Heart right ventricle (tissue), 16 donors: ENCODE results near the gene MZF1. TPM values are rescaled to one million over a fixed set of nuclear protein-coding genes. Genes with fewer than 3 reads are reported as not detected.

Experiments
- ATAC-seq, 8 donors: fragments of 200-7000 bp; cut with Tn5 transposase; one replicate each; pipeline ENCODE4 v1.9.1; 2020; ENCODE audit warnings: mild to moderate bottlenecking in 8 of 8, moderate library complexity in 8 of 8, moderate number of reproducible peaks in 1 of 8
- DNase-seq, 2 donors: peaks; one replicate each; pipeline ENCODE4 v3.0.0-alpha.2; 2020
- H3K27ac ChIP-seq, 10 donors: fragments of 200-600 bp; sonication (generic) in 2 of 10; one replicate each; pipeline versions ENCODE4 v1.5.0 to v1.8.0; 2020 to 2022; ENCODE audit warnings: mild to moderate bottlenecking in 3 of 10
- H3K27me3 ChIP-seq, 7 donors: fragments of 200-600 bp; one replicate each; pipeline ENCODE4 v1.8.0; 2021 to 2022; ENCODE audit warnings: mild to moderate bottlenecking in 2 of 7
- H3K36me3 ChIP-seq, 9 donors: fragments of 200-600 bp; sonication (generic) in 1 of 9; one replicate each; pipeline versions ENCODE4 v1.5.0 to v1.8.0; 2020 to 2022; ENCODE audit warnings: mild to moderate bottlenecking in 2 of 9
- H3K4me1 ChIP-seq, 9 donors: fragments of 200-600 bp; sonication (generic) in 1 of 9; one replicate each; pipeline versions ENCODE4 v1.5.0 to v1.8.0; 2020 to 2022; ENCODE audit warnings: mild to moderate bottlenecking in 4 of 9
- H3K4me3 ChIP-seq, 10 donors: fragments of 200-600 bp; sonication (generic) in 2 of 10; one replicate each; pipeline versions ENCODE4 v1.5.0 to v1.8.0; 2020 to 2022; ENCODE audit warnings: mild to moderate bottlenecking in 7 of 10, moderate library complexity in 2 of 10
- H3K9me3 ChIP-seq, 11 donors: fragments of 200-600 bp in 10 of 11; sonication (generic) in 2 of 11; one replicate each; pipeline versions ENCODE4 v1.5.0 to v1.8.0; 2013 to 2022; ENCODE audit warnings: mild to moderate bottlenecking in 2 of 11, control low read depth in 1 of 11, moderate library complexity in 1 of 11
- CTCF ChIP-seq, 9 donors: fragments of 200-600 bp; sonication (generic) in 2 of 9; IDR thresholded peaks; one replicate each; pipeline versions ENCODE4 v1.5.0 to v1.8.0; 2021 to 2022; ENCODE audit warnings: antibody characterized with exemption in 9 of 9, mild to moderate bottlenecking in 5 of 9, moderate library complexity in 1 of 9
- whole genome bisulfite sequencing, 2 donors: extraction: QIAGEN DNeasy Blood & Tissue Kit; methylation state at CpG; one replicate each; pipeline ENCODE4 v1.1.7; 2013; ENCODE audit warnings: inconsistent platforms in 1 of 2; 5-methylcytosine and 5-hydroxymethylcytosine counted together
- intact Hi-C, 10 donors: fragments of 100-400 bp; cut with DNase I; formaldehyde crosslinking; loops; one replicate each; pipeline versions ENCODE4 v1.11.1 to v1.14.2; 2022
- polyA plus RNA-seq, 2 donors: library from polyadenylated mRNA; stranded (reverse); fragments of 200-250 nt; gene quantifications; one replicate each; pipeline ENCODE4 v1.2.3, GENCODE V29; 2013
- total RNA-seq, 10 donors: library from RNA; stranded (reverse); fragmentation: NEBNext Ultra II Directional in 3 of 10; extraction: Animal tissue kit (Norgen Biotek cat#: 25700) in 3 of 10; gene quantifications; one replicate each; pipeline versions ENCODE4 v1.2.1 to v1.2.4, GENCODE V29; 2021 to 2023
- donor health status: Arrhythmogenic right ventricular cardiomyopathy.
- donor health status: ischemic (EF 13 %, LVEDD 7.1; RV severe dilation, severe dysfunction).
- donor health status: healthy with polysubstance abuse.
- donor health status: DM: no; HTN: yes; CAD: no.
- donor health status: DM: no; HTN: no; CAD: no.
- donor health status: ischemic (EF 25% LVEDD 6.9; RV normal size, moderate dysfunction).
- donor health status: ischemic (EF 25% LVEDD 5.7; RV mildly dilated, moderate dysfunction).
- donor health status: healthy.
- donor health status: DM: yes; HTN: yes; CAD: no.
- donor health status: Ischemic cardiomyopathy.
- donor health status: ischemic (EF 35%, LVEDD 5.7; RV mildly dilated, moderate dysfunction).
- donor health status: nonischemic (EF 11% LVEDD 7.7; RV severe dilation, severe dysfunction).
- donor health status: DM: yes; HTN: yes; CAD: no.
- donor health status: PGD.
- donor health status: ischemic (EF 29% LVEDD 5.4; RV normal size, mild dysfunction).
- donor health status: nonischemic (EF 23%, LVEDD 6.1; RV moderate dilation, normal function).

Gene MZF1
- total and polyA plus RNA-seq, 12 donors: 4.4 to 28.0 (median 8.3) TPM

GRCh38 chr19:58518256-58519086 is 54.7 kb downstream of the MZF1 start:
- Histone ChIP-seq H3K9me3 (no peaks in the 10 kb centered on the region), H3K27ac (peak overlapping the region; percentile 71 to 98 (median 94)), H3K4me1 (peaks cover 11 to 65% (median 46%) of the 10 kb centered on the region in 9 donors), H3K27me3 (no peaks in the 10 kb centered on the region), H3K36me3 (peaks cover 0 to 27% (median 16%) of the 10 kb centered on the region in 9 donors), H3K4me3 (peak overlapping the region; percentile 56 to 98 (median 82))
- intact Hi-C loops: loop anchor here in 3 of 10 donors (1.0 to 2.0 kb wide), 4 partner anchors 19 to 57 kb away; partner anchors contain the start of gene TRIM28 (in 1 of the 3)
- TF ChIP-seq CTCF (IDR thresholded peaks at IDR 0.05): peak in 1 of 9 donors; percentile 73
- WGBS, 2 donors: 13 to 17% methylated on average over 22 of the region's 22 CpGs
- ATAC-seq: no peak
- no peak for DNase-seq

- H3K9me3 ChIP-seq: no peaks in the 10 kb centered on the region
- peaks cover 11 to 66% (median 46%) of the 10 kb centered on the region in 9 donors for H3K4me1 ChIP-seq
- H3K36me3 ChIP-seq: peaks cover 0 to 32% (median 16%) of the 10 kb centered on the region in 9 donors
- DNase-seq (no peak), ATAC-seq (no peak)
- H3K27me3 ChIP-seq: no peaks in the 10 kb centered on the region
- H3K4me3 ChIP-seq: no peak overlapping the region
- TF ChIP-seq CTCF (IDR thresholded peaks at IDR 0.05): no peak
- intact Hi-C loops: no loop called here
- 90 to 93% methylated on average over 65 of the region's 65 CpGs for WGBS, 2 donors
- no peak overlapping the region for H3K27ac ChIP-seq
These were observed 55.9 kb downstream of the MZF1 start for GRCh38 chr19:58516964-58517833.

GRCh38 chr19:58516246-58516836 is 56.8 kb downstream of the MZF1 start:
- Histone ChIP-seq H3K27me3 (no peaks in the 10 kb centered on the region), H3K9me3 (no peaks in the 10 kb centered on the region), H3K4me1 (peaks cover 11 to 64% (median 46%) of the 10 kb centered on the region in 9 donors), H3K36me3 (peaks cover 0 to 32% (median 16%) of the 10 kb centered on the region in 9 donors), H3K27ac (no peak overlapping the region), H3K4me3 (no peak overlapping the region)
- DNase-seq (no peak), ATAC-seq (no peak)
- TF ChIP-seq CTCF (IDR thresholded peaks at IDR 0.05): no peak
- WGBS, 2 donors: 87 to 88% methylated on average over 25 of the region's 25 CpGs
- intact Hi-C loops: no loop called here

- Histone ChIP-seq H3K4me1 (peaks cover 11 to 56% (median 39%) of the 10 kb centered on the region in 9 donors), H3K4me3 (no peak overlapping the region), H3K27ac (no peak overlapping the region), H3K27me3 (no peaks in the 10 kb centered on the region), H3K36me3 (peaks cover 0 to 32% (median 16%) of the 10 kb centered on the region in 9 donors), H3K9me3 (no peaks in the 10 kb centered on the region)
- DNase-seq (no peak), ATAC-seq (no peak)
- 85 to 89% methylated on average over 2 of the region's 2 CpGs for WGBS, 2 donors
- TF ChIP-seq CTCF (IDR thresholded peaks at IDR 0.05): no peak
- intact Hi-C loops: no loop called here
These were observed 57.9 kb downstream of the MZF1 start for GRCh38 chr19:58515259-58515658.
